ENCODE measurements around the gene SPIRE1.

Gene SPIRE1

DNA sequence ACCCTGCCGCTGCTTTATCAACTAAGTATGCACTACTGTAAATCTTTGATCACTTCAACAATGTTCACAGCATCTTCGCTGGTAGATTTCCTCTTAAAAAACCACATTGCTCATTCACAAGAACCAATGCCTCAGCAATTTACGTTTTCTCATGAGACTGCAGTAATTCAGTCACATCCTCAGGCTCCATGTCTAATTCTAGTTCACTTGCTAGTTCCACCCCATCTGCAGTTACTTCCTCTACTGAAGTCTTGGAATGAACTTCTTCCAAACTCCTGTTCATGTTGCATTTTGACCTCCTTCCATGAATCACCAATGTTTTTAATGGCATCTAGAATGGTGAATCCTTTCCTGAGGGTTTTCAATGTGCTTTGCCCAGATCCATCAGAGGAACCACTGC lies 214.4 kb downstream of the SPIRE1 start:
- no peak for DNase-seq (ENCODE audit: low read depth)

DNA sequence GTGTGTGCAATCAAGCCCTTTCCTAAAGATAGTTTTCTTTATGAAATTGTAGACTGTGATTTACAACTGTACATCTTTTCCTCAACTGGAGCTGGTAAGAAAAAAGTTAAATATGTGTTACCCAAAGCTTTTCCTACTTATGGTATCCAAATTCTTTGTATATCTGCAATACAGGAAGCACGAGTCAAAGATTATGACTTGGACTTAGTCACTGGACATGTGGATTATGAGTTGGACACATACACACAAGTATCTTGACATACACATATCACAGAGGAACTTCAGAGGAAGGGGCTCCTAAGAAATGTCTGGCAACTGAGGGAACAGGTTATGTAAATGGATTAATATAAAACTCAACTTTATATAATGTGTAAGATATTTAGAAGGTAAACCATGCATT lies 215.0 kb downstream of the SPIRE1 start:
- no peak for DNase-seq (ENCODE audit: low read depth)

DNA sequence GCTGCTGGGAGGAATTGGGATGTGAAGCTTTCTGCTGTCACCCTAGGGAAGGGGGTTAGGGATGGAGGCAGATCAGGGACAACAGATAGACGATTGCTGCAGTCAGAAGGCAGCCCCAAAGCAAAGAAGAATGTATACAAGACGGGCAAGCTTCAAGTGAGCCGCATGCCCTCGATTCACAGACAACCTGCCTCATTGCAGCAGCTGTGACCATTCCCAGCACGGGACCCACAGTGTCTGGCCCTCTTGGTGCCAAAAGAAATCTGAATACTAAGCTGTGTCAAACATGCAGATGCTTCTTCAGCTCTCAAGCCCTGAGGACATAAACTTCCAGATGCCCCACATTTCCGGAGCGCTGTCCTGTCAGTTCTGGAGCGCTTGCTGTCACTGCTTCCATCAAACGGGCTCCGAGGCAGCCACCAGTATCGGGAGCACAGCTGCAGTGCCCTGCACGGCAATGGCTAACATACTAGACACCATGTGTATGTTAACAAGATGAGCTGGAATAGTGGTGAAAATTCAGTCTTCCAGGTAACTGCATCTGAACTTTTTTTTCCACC lies 216.4 kb downstream of the SPIRE1 start:
- DNase-seq (ENCODE audit: low read depth), result no peak

DNA sequence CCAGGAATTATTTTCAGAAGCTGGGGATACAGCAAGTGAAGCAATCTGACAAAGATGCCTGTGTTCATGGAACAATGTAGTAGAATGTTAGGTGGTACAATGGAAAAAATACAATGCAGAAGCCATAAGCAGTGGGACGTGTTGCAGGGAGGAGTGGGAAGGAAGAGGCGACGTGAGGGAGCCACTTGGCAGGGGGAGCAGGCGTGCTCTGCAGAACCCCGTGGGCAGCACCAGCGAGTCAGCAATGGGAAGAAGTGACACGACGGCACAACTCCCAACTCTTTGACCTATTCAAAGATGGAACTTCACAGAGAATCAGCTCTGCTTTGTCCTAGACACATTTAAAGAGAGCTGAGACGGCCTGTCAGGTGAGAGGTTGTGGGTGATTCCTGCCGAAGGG lies 219.7 kb downstream of the SPIRE1 start:
- DNase-seq (ENCODE audit: low read depth), result no peak

DNA sequence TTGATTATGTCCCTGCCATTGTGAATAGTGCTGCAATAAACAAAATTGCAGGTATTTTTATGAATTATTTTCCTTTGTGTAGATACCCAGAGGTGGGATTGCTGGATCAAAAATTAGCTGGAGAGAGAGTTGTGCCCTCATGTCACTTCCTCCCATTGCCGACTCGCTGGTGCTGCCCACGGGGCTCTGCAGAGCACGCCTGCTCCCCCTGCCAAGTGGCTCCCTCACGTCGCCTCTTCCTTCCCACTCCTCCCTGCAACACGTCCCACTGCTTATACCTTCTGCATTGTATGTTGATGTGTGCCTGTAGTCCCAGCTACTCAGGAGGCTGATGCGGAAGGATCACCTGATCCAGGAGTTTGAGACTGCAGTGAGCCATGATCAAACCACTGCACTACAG lies 222.0 kb downstream of the SPIRE1 start:
- DNase-seq (ENCODE audit: low read depth), result no peak

DNA sequence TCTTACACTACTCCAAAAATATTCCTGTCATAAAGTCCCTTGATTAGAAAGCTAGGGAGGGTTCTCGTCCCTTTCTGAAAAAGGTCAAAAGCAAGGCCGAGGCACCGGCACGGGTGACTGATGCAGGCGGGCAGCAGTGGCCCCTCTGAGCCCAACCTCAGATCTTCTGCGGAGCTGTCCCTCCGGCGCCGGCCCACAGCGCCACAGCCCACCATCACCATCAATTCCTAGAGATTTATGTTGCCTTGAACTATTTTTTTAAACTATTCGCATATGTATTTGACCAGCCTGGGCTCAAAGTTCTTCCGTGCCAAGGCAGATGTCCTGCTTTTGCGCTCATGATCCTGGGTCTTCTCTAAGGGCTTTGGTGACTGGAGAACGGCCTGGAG lies 223.4 kb downstream of the SPIRE1 start:
- DNase-seq (ENCODE audit: low read depth), result no peak

DNA sequence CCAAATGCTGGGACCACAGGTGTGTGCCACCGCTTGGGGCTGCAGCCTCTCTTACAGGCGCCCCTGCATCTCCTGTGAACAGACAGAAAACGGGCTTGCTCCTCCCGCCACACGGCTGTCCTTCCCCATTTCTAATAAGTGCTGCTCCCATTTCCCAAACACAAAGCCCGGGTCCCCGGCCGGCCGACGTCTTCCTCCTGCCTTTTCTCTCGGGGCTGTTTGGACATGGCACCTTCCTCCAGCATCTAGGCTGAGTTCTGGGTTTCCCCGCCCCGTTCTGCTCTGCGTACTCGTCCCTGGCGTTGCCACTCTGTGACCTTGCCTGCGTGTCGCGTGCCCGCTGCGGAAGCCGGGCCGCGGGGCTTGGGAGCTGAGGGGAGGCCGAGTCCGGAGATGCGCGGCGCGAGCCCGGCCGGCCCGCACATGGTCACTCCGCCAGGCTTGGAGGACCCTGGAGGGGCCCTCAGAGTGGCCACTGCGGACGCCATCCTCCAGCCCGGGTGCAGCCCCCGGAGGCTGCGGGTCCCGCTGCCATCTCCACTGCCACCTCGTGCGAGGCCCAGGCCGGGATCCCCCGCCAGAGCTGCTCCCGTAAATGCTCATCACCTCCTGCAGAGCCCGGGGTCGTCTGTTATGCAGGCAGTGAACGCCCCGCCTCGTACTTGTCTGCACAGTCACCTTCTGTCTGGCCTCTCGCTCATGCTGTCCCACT lies 223.9 kb downstream of the SPIRE1 start:
- DNase-seq (ENCODE audit: low read depth), result no peak

DNA sequence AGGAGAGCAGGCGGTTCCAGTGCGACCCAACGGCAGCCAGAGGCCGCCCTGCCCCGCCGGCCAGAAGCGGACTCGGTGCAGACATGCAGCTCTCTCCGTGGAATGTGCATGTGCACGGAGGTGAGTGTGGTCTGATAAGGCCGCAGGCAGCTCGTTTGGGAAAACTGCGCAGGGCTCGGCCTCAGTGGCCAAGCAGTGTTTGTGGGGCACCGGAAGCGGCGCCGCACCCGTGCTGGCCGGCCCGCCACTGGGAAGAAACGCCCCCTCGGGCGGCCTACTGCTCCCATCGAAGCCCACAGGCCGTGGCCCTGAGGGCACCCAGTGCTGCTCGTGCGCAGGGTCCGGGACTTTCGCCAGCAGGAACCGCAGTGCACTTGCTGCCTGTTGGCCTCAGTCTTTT lies 225.0 kb downstream of the SPIRE1 start:
- no peak for DNase-seq (ENCODE audit: low read depth)

DNA sequence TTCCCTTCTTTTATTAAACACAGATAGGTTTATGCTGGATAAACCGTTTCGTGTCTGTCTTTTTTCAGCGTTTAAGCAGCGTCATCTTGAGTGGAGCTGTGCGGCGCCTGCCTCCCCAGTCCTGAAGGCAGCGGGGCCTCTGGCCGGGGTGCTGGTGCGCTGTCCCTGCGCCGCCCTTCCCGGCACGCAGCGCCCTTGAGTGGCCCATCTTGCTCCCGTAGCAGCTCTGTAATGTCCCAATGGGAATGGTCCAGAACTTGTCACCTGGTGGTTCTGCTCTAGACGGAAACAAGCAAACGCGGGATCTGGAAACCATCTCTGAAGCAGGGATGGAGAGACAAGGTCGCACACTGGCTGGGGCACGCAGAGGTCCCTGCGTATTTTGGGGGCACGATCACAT lies 225.7 kb downstream of the SPIRE1 start:
- no peak for DNase-seq (ENCODE audit: low read depth)

DNA sequence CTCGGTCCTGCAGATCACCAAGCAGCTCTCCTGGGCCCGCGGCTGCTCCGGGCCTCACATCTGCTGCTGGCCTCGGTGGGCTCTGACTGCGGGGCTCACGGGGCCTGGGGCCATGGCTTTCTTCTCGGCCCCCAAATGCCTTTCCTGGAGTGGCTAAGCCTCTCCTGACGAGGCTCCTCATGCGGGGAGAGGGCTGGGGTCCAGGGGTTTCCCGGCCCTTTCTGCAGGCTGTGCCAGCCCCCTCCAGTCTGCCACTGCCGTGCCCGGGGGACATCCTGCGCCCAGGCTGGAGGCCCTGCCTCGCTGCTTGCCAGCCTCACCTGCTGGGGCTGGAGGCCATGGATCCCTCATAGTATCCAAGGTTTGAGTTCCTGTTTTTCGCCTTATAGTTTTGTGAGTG lies 226.3 kb downstream of the SPIRE1 start:
- DNase-seq (ENCODE audit: low read depth), result no peak

DNA sequence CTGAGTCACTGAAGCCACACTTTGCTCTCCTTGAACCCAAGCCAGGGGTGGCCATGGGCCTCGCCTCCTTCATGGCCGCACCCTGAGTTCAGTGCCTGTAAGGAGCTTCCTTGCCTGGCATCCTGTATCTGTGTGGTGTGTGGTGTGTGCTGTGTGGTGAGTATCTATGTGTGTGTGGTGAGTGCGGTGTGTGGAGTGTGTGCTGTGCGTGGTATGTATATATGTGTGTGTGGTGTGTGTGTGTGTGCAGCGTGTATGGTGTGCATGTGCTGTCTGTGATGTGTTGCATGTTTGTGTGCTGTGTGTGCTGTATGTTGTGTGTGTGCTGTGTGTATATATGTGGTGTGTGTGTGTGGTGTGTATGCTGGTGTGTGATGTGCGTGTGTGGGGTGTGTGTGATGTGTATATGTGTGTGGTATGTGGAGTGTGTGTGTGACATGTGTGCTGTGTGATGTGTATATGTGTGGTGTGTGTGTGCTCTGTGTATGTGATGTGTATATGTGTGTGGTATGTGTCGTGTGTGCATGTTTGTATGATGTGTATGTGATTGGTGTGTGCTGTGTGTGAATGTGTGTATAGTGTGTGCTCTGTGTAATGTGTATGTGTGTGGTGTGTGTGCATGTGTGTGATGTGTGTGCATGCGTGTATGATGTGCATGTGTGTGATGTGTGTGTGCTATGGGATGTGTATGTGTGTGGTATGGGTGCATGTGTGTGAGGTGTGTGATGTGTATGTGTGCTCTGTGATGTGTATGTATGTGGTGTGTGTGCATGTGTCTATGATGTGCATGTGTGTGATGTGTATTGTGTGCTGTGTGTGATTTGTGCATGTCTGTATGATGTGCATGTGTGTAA lies 227.5 kb downstream of the SPIRE1 start:
- no peak for DNase-seq (ENCODE audit: low read depth)

DNA sequence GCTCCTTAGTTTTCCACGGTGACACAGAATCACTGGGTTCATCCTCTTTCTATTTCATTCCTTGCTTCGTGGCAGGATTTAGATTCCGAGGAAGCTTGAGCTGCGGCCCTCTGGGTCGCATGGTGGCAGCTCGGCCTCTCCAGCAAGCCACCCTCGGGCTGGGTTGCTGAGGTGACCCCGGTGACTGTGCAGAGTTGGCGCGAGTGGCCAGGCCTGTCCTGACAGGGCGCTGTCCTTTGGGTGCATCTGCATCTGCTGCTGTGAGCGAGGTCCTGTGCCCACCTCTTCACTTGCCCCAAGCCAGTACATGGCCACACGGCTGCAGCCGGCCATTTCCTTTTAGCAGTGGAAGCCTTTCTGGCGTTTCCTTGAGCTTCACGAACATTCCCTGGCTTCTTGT lies 228.4 kb downstream of the SPIRE1 start:
- no peak for DNase-seq (ENCODE audit: low read depth)

DNA sequence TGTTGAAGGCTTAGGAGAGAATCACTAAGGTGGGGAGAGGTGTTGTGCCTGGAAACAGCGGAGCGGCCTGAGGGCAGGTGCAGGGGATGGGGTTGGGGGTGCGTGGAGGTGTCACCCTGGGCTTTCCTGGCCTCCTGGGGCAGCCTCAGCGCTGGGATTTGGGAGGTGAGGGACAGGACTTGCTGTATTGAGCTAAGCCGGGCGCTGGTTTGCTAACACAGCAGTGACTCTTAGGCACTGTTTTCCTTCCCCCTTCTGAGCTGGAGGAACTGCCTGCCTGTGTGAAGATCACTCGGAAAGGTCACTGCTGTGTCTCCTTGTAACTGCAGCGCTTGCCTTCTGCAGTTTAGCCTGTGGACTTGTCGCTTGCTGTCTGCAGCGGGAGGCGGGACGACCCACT lies 229.0 kb downstream of the SPIRE1 start:
- no peak for DNase-seq (ENCODE audit: low read depth)

DNA sequence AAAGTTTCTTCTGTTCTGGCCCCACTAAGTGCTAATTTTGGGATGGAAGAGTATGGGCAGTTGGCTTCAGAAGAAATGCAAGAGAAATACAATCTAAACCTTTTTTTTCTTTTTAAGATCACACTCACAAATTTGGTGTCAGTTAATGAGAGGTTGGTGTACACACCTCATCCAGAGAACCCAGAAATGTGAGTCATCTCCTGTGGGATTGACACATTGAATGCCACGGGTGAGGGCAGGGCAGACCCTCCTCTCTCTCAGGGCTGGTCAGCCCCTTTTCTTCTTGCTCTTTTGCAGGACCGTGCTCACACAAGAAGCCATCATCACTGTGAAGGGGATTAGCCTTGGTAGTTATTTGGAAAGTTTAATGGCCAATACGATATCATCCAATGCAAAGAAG lies 231.0 kb downstream of the SPIRE1 start:
- DNase-seq (ENCODE audit: low read depth), result no peak

DNA sequence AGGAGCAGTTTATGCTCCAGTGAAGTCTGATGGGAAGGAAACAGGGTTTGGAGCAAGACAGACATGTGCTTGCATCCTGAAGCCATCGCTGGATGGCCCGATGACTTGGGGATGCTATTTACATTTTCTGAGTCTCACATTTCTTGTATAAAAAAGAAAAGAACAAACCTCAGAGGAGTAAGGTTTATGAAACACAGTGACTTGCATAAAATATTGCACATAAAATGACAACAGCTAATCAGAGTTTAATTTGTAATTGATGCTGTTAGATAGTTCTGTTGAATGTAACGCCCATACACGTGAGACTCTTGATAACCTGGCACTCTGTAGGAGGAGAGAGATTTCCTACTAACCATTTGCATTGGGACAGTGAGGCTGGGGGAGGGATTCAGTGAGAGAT lies 233.7 kb downstream of the SPIRE1 start:
- no peak for DNase-seq (ENCODE audit: low read depth)

DNA sequence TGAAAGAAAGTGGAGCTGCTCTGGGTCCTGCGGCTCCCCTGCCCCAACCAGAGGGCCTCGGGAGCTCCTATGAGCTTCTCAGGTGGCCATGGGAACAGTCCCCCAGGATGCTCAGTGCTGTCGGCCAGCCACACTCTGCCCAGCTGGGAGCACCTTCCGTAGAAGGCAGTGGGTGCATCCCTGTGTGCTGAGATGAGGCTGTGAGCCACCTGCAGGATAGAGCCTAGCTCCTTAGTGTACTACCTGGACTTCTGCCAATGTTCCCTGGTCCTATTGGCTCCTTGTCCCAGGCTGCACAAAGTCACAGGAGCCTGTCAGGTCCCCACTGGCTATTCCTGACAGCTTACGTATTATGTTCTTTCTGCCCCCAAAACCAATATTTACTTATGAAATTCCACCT lies 234.1 kb downstream of the SPIRE1 start:
- DNase-seq (ENCODE audit: low read depth), result no peak

DNA sequence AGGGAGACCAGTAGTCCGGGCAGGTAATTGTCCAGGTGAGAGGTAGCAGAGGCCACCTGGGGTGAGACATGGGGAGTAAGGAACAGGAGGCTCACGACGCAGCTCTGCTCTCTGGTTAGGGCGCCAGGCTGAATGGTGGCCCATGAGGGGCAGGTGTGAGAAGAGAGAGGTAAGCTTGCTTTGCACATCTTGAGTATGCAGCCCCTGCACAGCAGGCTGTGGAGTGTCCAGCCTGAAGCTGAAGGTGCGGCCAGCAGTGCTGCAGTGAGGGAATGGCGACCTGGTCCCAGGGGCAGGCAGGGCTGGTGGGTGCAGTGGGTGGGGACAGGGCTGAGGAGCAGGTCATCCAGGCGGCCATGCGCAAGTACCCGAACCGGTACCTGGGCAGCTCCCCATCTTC lies 234.5 kb downstream of the SPIRE1 start:
- no peak for DNase-seq (ENCODE audit: low read depth)

DNA sequence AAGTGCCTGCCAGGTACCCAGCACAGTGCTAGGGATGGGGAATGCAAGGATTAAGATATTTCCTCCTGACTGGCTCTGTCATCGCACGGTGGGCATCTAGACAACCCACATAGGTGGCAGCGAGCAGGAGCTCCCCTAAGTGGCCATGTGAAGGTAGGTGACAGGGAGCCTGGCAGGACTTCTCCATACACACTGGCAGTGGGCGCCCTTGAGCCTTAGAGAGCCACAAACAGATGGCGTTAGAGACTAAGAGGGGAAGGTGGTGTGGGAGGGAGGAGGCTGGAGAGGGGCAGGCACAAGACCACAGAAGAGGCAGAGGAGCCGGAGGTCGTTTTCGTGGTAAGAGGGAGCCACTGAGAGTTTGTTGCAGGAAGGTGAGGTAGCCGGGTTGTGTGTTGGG lies 235.0 kb downstream of the SPIRE1 start:
- DNase-seq (ENCODE audit: low read depth), result no peak

DNA sequence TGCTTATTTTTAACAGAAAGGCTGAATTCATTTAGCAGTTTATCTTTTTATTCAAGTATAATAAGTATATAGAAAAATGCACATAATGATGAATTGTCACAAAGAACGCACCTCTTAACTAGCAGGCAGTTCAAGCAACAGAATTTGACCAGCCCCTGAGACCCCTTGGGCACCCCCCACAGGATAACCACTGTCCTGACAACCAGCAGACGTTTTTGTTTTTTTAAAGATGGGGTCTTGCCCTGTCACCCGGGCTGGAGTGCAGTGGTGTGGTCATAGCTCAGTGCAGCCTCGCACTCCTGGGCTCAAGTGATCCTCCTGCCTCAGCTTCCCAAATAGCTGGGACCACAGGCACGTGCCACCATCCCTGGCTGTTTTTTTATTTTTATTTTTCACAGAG lies 236.2 kb downstream of the SPIRE1 start:
- no peak for DNase-seq (ENCODE audit: low read depth)

DNA sequence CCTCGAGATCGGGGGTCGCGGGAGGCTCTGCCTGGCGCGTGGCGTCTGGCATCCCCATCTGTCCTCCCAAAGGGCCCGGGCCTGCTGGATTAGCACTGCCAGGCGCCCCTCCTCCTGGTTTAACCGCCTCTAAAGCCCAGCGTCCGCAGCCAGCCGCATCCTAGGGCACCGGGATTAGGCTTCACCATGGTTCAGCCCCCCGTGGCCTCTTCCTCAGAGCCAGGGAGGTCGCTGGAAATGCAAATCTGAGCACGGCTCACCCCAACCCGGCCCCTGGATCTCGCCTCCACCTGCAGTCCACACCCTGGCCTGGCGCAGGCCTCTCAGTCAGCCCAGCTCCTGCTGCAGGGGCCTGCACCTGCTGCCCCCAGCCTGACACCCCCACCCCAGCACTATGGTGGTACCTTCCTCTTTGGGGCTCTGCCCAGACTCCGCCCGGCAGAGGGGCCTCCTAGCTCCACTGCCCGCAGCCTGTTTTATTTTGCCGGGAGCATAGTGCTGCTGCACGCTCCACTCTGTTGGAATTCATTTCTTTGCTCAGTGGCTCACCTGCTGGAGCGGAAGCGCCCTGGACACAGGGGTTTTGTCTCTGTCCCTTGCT lies 237.0 kb downstream of the SPIRE1 start:
- DNase-seq (ENCODE audit: low read depth), result no peak

DNA sequence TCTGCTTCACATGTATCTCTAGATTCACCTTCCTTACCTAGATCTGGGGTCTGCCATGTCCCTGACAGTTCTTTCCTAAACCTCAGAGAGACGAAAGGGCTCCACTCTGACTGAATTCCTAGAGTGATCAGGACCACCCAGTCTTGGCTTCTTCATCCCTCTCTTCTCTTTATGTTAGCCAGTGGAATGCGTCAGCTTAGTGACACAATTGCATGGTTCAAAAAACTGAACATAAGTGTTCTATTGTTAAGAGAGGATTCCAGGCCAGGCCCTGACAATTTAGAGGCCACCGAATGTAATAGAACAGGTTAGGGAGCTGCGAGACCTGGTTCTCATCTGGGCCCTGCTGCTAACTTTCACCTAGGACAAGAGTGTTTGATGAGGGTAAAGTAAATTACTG lies 240.2 kb downstream of the SPIRE1 start:
- no peak for DNase-seq (ENCODE audit: low read depth)

DNA sequence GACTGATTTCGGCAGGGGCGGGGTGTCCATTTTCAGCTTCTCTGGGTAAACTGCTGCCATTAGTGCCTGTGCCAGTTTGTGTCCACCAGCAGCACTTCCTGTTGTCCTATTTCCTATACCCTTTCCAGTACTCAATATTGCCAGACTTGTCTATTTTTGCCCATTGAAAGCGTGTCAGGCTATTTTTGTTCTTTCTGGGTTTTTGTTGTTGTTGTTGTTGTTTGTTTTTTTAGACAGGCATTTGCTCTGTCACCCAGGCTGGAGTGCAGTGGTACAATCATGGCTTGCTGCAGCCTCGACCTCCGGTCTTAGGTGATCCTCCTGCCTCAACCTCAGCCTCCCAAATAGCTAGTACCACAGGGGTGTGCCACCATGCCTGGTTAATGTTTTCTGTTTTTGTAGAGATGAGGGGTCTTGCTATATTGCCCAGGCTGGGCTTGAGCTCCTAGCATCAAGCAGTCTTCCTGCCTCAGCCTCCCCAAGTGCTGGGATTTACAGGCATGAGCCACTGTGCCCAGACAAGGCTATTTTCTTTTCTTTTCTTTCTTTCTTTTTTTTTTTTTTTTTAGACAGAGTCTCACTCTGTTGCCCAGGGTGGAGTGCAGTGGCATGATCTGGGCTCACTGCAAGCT lies 241.7 kb downstream of the SPIRE1 start:
- DNase-seq (ENCODE audit: low read depth), result no peak

DNA sequence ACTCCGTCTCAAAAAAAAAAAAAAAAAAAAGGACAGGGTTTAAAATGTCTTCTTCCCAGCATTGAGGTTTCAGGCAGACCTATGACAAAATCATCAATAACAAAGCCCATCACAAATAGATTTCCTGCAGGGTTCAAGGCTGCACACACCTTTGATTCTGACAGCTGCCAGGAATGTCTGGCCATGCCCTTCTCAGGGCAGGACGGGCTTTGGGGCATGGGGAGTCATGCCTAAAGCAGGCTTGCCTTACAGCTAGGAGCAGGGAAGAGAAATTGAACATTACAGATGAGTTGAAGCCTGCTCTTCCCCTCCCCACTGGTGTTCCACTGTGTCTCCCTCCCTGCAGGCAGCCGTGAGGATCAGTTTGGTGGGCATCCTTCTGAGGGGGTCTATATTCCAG lies 246.5 kb downstream of the SPIRE1 start:
- DNase-seq (ENCODE audit: low read depth), result no peak
